ENCODE data around the gene SERPINI1.
A peak's percentile ranks its signal among the peaks of the same experiment; 100 is the strongest.

Gene SERPINI1

DNA sequence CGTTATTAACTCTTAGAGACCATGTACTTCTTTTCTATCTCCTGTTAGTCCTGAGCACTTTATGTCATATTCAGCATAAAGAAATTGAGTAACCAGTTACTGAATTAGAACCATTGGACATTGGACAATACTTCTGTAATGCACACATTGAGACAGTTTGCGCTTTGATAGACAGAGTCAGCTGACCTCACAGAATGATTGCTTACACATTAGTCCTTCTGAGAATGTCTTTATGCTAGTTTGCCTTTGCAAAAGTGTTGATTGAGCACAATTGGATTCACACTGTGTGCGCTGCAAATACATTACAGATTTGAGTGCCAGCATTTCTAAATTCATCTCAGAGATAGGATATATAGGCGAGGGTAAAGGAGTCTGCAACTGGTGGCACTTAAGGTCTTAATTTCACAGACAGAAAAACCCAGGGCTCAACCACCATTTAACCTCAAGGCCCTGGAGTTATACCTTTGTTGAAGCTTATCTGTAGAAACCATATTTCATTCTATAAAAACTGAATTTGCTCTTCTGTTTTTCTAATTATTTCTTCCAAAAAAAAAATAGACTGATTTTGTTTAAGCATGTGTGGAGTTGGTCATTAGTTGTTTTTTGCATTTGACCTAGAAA is 3.8 kb downstream of the SERPINI1 start:
- ChIA-PET POLR2A (ENCODE audit: low non-redundant PET) (no interaction called here), CTCF (no interaction called here)
- DNase-seq (ENCODE audit: low spot score) = no peak
- TF ChIP-seq, protein P1, sequence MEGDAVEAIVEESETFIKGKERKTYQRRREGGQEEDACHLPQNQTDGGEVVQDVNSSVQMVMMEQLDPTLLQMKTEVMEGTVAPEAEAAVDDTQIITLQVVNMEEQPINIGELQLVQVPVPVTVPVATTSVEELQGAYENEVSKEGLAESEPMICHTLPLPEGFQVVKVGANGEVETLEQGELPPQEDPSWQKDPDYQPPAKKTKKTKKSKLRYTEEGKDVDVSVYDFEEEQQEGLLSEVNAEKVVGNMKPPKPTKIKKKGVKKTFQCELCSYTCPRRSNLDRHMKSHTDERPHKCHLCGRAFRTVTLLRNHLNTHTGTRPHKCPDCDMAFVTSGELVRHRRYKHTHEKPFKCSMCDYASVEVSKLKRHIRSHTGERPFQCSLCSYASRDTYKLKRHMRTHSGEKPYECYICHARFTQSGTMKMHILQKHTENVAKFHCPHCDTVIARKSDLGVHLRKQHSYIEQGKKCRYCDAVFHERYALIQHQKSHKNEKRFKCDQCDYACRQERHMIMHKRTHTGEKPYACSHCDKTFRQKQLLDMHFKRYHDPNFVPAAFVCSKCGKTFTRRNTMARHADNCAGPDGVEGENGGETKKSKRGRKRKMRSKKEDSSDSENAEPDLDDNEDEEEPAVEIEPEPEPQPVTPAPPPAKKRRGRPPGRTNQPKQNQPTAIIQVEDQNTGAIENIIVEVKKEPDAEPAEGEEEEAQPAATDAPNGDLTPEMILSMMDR (conservative IDR thresholded peaks at IDR 0.05; ENCODE audit: low read depth) = no peak
- H3K27ac ChIP-seq = no peak overlapping the region

DNA sequence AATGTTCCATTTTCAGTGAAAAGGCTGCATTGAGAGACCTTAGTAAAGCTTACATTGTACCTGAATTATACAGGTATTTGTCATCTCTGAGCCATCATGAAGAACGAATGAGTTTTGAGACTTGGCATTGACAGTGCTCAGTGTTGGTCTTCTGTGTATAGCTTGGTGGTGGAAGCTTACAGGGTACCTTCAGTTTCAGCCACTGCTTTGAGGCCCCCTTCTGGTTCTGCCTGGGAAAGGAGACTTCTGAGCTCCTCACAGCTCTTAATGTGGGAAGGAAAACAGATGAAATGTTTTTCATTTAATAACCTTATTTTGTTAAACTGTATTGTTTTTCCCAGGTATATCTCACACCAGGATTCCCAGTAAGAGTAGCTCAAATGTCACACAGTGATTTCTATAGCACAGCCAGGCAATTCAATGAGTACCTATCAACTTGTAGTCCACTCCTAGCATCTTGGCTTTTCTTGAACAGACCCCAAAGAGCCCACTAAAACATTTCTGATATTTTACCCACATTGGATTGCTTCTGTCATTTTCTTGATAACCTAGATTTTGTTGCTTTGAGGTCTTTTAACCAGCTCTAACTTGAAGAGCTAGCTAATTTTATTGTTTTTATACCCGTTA is 5.6 kb downstream of the SERPINI1 start:
- H3K27ac ChIP-seq = no peak overlapping the region
- DNase-seq (ENCODE audit: low spot score) = no peak
- TF ChIP-seq, protein P1 (conservative IDR thresholded peaks at IDR 0.05; ENCODE audit: low read depth) = peak; percentile 16; the same call in 1 of the 2 replicates
- POLR2A ChIA-PET (ENCODE audit: low non-redundant PET) = no interaction called here
- CTCF ChIA-PET = interaction anchor here (0.6 kb wide), 1 partner anchor 14 kb away, joined by 4 read pairs; no protein-coding TSS in a partner anchor

DNA sequence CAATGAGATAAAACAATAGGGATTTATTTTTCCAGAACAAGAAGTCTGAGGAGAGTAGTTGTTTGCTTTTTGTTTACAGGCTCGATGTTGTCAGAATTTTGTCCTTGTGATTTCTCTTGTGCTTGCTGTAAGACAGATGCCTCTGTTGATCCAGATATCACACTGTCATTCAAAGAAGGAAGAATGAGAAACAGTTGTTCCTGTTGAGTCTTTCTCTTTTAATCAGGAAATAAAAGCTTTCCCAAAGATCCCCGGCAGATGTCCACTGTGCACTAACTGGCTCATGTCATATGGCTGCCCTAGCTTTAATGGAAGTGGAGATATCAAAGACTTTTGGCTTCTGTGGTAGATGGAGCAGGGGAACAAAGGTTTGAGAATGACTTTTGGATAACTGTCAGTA is 6.8 kb downstream of the SERPINI1 start:
- TF ChIP-seq, protein P1 (conservative IDR thresholded peaks at IDR 0.05; ENCODE audit: low read depth) = no peak
- POLR2A ChIA-PET (ENCODE audit: low non-redundant PET) = no interaction called here
- no peak for DNase-seq (ENCODE audit: low spot score)
- CTCF ChIA-PET = no interaction called here
- H3K27ac ChIP-seq = no peak overlapping the region

DNA sequence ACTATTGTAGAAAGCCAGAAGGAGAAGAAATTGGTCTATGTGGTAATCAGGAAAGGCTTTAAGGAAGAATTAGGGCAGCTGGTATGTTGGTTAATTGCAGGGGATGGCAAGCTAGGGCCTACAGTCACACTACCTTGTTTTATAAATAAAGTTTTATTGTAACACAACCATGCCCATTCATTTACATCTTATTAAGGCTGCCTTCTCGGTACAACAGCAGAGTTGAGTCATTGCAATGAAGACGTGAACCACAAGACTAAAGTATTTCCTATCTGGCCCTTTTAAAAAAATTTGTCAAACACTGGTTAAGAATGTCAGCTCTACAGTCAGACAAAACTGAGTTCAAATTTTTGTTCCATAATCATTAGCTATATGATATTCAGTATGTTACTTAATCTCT is 8.3 kb downstream of the SERPINI1 start:
- H3K27ac ChIP-seq = no peak overlapping the region
- CTCF ChIA-PET = no interaction called here
- POLR2A ChIA-PET (ENCODE audit: low non-redundant PET) = no interaction called here
- no peak for DNase-seq (ENCODE audit: low spot score)
- TF ChIP-seq, protein P1 (conservative IDR thresholded peaks at IDR 0.05; ENCODE audit: low read depth) = no peak

DNA sequence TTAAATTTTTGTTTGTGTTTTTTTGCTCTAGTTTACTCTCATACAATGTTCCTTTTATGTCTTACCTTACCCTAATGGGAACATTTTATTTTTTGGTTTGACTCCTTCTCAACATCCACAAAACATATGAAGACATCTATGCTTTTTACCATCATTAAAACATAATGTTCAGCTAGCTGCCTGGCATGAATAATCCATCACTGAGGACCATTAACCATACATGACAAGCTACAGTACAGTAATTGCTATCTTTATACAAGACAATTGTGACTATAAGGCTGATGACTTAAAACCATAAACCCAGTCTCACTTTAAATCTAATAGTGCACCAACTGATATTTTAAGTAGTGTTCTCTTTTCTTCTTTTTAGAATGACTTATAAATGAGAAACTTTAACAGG is 13.7 kb downstream of the SERPINI1 start:
- ChIA-PET POLR2A (ENCODE audit: low non-redundant PET) (no interaction called here), CTCF (interaction anchor here (0.6 kb wide), 1 partner anchor 1718 kb away, joined by 4 read pairs; no protein-coding TSS in a partner anchor)
- H3K27ac ChIP-seq = no peak overlapping the region
- TF ChIP-seq, protein P1 (conservative IDR thresholded peaks at IDR 0.05; ENCODE audit: low read depth) = no peak
- DNase-seq (ENCODE audit: low spot score) = no peak

DNA sequence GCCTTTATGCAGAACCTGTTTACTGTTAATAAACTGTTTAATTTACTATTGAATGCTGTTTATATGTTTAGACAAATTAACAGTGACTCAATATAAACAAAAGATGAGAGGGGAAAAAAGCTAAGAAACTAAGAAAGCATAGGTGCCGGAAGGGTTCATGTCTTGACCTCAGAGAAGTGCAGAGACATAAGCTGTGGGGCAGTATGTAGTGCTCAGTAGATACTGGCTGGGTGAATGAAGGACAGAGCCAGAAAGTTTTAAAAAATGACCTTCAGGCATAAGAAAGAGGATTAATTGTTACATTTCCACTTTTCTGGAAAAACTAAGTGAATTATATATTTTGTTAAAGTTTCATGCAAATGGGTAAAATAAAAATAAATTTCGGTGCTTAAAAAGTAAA is 14.2 kb downstream of the SERPINI1 start:
- DNase-seq (ENCODE audit: low spot score) = no peak
- no peak overlapping the region for H3K27ac ChIP-seq
- TF ChIP-seq, protein P1 (conservative IDR thresholded peaks at IDR 0.05; ENCODE audit: low read depth) = no peak
- POLR2A ChIA-PET (ENCODE audit: low non-redundant PET) = no interaction called here
- CTCF ChIA-PET = interaction anchor here (0.6 kb wide), 1 partner anchor 1718 kb away, joined by 4 read pairs; no protein-coding TSS in a partner anchor
